ENCODE results near the gene FFAR4. TPM values are rescaled to one million over a fixed set of nuclear protein-coding genes. Genes with fewer than 3 reads are reported as not detected.

The FFAR4 gene
- total RNA-seq, 1 experiment from 2014 or later: not detected

DNA sequence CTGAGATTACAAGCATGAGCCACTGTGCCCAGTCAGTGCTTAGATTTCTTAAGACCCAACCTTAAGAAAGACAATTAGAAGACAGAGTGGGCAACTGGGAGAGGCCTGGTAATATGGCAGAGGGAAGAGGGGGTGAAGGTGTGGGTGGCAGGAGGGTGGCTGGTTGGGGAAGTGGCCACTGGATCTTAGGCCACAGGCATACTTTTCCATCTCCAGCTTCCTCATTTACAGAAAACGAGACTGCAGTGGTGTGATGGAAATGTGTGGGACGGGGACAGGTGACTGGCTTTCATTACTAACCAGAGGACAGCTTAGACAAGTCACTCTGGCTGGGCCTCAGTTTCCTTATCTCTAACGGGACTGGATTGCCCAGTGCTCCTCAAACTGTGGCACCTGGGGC is 1.0 kb upstream of the FFAR4 start:
- in situ Hi-C loops (cut with HindIII; ENCODE audit: low pct_unique_long_range_greater_than_20kb, low sequenced_read_pairs): no loop called here
- DNase-seq (ENCODE audit: low read depth, low spot score): no peak

GRCh38 chr10:93567277-93568104 is 1.0 kb downstream of the FFAR4 start:
- in situ Hi-C loops (cut with HindIII; ENCODE audit: low pct_unique_long_range_greater_than_20kb, low sequenced_read_pairs): no loop called here
- no peak for DNase-seq (ENCODE audit: low read depth, low spot score)

GRCh38 chr10:93568105-93568390 is 1.6 kb downstream of the FFAR4 start:
- in situ Hi-C loops (cut with HindIII; ENCODE audit: low pct_unique_long_range_greater_than_20kb, low sequenced_read_pairs): no loop called here
- DNase-seq (ENCODE audit: low read depth, low spot score): no peak

- in situ Hi-C loops (cut with HindIII; ENCODE audit: low pct_unique_long_range_greater_than_20kb, low sequenced_read_pairs): no loop called here
These were observed 3.9 kb downstream of the FFAR4 start for GRCh38 chr10:93570383-93570782.

GRCh38 chr10:93572606-93573005 is 6.1 kb downstream of the FFAR4 start:
- DNase-seq (ENCODE audit: low read depth, low spot score): no peak
- in situ Hi-C loops (cut with HindIII; ENCODE audit: low pct_unique_long_range_greater_than_20kb, low sequenced_read_pairs): no loop called here

More at GRCh38 chr10:93570383-93570782, 3.9 kb downstream of the FFAR4 start:
- no peak for DNase-seq (ENCODE audit: low read depth, low spot score)

DNA sequence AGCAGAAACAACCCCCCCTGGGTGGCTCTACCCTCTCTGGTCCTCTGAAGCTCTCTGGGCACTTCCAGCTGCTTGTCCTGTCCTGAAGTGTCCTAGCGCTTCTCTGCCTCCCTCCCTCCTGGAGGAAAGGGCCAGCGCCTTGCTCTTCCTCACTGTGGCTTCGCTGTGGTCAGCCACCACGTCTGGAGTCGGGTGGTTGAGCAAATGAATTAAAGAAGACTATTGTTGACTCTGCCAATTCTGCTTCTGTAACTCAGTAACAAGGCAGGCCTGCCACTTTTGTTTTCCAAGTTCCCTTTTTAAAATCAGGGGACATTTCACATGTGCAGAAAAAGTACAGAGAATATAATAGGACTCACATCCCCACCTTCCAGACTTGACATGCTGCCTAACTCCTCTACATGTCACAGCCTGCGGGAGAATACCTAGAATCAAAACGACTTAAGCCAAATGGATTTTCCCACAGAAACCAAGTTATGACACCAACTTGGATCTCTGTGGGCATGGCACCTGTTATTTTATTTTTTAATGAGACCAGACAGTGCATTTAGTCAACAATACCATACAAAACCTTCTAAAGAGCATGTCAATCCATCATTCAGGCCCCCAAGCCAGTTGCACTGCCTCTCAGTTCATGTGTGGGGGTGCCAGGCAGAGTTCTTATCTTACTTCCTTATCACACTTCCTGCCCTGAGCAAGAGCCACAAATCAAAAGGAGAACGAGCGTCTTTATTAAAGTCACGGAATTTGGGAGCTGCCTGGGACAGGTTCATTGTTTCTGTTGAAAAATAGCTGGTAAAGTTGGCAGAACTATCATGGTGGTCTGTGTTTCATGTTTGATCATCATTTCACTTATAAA is 6.8 kb downstream of the FFAR4 start:
- in situ Hi-C loops (cut with HindIII; ENCODE audit: low pct_unique_long_range_greater_than_20kb, low sequenced_read_pairs): no loop called here
- DNase-seq (ENCODE audit: low read depth, low spot score): no peak

DNA sequence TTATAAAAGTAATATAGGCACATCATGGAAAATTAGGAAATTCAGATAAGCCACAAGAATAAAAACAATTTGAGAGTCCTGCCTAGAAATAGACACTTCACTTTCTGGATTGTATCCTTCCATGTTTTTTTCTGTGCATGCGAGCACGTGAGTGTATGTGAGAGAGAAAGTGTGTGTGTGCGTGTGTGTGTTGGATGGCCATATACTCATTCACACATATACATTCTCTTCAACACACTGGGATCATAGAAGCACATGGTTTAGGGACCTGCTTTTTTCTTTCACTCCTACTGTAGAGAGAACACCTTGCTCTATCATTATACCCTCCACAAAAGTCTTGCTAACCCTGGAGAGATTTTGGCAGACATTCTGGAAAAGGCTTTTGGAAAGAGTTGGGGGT is 7.5 kb downstream of the FFAR4 start:
- DNase-seq (ENCODE audit: low read depth, low spot score): no peak
- in situ Hi-C loops (cut with HindIII; ENCODE audit: low pct_unique_long_range_greater_than_20kb, low sequenced_read_pairs): no loop called here

DNA sequence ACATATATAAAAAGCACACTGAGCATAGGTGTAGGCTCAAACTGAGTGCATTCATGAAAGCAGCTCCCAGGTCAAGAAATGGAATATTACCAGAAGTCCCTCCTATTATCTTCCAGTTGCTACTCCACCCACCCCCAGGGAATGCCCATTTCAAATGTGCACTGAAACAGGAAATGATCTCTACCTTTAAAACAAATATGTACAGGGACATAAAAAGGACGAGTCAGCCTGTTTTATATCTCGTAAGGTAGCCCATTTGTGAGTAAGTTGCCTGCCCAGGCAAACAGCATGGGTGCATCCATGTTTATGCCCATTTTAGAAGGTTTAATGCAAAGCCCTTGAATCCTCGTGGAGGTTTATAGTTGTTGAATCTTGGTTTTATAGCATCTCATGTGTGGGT is 10.4 kb downstream of the FFAR4 start:
- in situ Hi-C loops (cut with HindIII; ENCODE audit: low pct_unique_long_range_greater_than_20kb, low sequenced_read_pairs): no loop called here

DNA sequence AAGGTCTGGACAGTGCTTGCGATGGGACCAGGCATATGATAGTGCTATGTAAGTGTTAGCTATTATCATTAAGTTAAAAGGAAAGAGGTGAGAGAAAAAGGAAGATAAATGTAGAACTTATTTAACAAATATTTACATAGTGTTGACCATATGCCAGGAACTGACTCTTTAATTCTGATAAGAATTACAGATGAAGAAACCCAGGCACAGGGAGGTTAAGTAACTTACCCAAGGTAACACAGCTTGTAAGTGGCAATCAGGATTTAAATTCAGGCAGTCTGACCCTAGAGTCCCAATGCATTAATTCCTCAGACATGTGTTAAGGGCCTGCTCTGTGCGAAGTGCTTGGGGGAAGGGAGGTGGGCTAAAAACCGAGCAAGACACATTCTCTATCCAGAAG is 11.1 kb downstream of the FFAR4 start:
- in situ Hi-C loops (cut with HindIII; ENCODE audit: low pct_unique_long_range_greater_than_20kb, low sequenced_read_pairs): no loop called here

More for the DNA sequence above, 10.4 kb downstream of the FFAR4 start:
- no peak for DNase-seq (ENCODE audit: low read depth, low spot score)

DNA sequence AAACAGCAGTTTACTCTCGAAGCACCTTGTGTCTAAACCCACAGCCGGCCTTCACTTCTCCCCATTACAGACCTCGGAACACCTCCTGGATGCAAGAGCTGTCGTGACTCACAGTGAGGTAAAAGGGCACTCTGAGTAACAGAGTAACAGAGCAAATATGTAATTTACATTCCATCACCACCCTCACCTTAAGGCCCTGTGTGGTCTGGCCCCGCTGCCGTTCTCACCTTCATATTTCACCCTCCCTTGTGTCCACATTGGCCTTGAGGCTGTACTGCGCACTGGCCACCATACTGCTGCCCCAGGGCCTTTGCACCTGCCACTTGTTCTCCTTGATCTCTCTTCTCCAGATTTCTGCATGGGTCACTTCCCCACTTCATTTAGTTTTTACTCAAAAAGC is 12.6 kb downstream of the FFAR4 start:
- in situ Hi-C loops (cut with HindIII; ENCODE audit: low pct_unique_long_range_greater_than_20kb, low sequenced_read_pairs): no loop called here
- DNase-seq (ENCODE audit: low read depth, low spot score): no peak

More for the DNA sequence above, 11.1 kb downstream of the FFAR4 start:
- DNase-seq (ENCODE audit: low read depth, low spot score): no peak

GRCh38 chr10:93579985-93580711 is 13.7 kb downstream of the FFAR4 start:
- DNase-seq (ENCODE audit: low read depth, low spot score): no peak
- in situ Hi-C loops (cut with HindIII; ENCODE audit: low pct_unique_long_range_greater_than_20kb, low sequenced_read_pairs): no loop called here

GRCh38 chr10:93580828-93581227 is 14.4 kb downstream of the FFAR4 start:
- DNase-seq (ENCODE audit: low read depth, low spot score): no peak
- in situ Hi-C loops (cut with HindIII; ENCODE audit: low pct_unique_long_range_greater_than_20kb, low sequenced_read_pairs): no loop called here

DNA sequence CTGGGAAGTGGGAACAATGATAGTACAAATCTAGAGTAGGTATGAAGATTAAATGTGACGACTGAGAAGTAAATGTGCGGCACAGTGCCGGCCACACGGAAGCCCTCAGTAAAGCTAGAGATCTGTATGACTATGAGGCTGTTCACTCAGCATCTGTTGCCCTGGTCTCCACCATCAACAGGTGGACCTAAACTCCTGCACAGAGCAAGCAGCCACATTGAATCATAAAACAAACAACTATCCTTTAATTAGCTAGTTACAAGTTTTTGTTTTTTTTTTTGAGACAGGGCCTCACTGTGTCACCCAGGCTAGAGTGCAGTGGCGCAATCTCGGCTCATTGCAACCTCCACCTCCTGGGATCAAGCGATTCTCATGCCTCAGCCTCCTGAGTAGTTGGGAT is 18.0 kb downstream of the FFAR4 start:
- DNase-seq (ENCODE audit: low read depth, low spot score): no peak
- in situ Hi-C loops (cut with HindIII; ENCODE audit: low pct_unique_long_range_greater_than_20kb, low sequenced_read_pairs): no loop called here

DNA sequence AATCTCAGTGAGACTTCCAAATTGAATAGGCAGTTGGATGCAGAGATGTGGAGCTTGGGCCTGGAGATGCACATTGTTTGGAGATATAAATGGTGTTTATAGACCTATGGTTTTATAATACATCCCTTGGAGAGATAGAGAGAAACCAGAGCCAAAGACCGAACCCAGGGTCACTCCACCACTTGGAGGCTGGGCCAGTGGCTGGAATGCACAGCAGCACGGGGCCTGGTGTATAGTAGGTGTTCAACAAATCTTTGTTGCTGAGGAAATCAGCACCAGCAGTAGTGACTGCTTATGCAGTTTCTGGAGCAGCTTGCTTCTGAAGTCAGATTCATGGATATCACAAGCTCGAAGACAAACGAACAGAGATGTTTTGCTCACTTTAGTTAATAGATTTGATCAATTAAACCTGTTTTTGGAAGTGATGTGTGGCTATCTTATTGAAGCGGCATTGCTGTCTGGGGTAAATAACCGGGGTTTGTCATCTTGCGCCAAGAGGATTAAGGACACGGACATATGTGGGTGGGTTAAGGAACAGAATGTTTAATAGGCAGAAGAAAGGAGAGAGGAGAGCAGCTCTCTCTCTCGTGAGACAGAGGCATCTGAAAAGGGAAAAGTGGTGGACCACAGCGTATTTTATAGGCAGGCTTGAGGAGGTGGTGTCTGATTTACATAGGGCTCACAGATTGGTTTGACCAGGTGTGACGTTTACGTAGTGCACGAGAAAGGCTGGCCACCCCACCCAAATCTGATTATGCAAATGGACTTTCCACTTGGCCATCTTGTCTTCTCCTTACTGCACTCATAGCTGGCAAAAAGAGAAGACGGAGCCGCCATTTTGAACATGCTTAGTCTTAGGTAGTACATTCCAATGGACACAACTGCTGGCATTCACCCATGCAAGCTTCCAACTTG is 23.4 kb downstream of the FFAR4 start:
- in situ Hi-C loops (cut with HindIII; ENCODE audit: low pct_unique_long_range_greater_than_20kb, low sequenced_read_pairs): no loop called here

DNA sequence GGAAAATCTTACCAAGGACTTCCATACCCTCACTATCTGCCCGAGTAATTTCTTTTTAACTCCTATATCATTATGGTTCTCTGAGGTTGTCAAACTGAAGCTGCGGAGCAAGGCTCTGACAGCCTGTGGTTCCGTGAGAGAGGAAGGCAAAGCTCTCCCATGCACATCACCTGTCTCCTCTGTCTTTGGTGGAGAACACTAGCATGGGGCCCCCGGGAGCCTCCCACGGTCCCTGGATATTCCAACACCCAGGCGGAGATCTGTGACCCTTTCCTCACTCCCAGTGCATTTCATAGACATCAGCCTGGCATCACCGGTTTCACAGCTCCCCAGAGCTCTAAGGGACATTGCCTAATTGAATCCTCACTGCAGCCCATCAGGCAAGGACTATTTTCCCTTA is 24.2 kb downstream of the FFAR4 start:
- in situ Hi-C loops (cut with HindIII; ENCODE audit: low pct_unique_long_range_greater_than_20kb, low sequenced_read_pairs): no loop called here
- DNase-seq (ENCODE audit: low read depth, low spot score): no peak

More for the DNA sequence above, 23.4 kb downstream of the FFAR4 start:
- no peak for DNase-seq (ENCODE audit: low read depth, low spot score)

DNA sequence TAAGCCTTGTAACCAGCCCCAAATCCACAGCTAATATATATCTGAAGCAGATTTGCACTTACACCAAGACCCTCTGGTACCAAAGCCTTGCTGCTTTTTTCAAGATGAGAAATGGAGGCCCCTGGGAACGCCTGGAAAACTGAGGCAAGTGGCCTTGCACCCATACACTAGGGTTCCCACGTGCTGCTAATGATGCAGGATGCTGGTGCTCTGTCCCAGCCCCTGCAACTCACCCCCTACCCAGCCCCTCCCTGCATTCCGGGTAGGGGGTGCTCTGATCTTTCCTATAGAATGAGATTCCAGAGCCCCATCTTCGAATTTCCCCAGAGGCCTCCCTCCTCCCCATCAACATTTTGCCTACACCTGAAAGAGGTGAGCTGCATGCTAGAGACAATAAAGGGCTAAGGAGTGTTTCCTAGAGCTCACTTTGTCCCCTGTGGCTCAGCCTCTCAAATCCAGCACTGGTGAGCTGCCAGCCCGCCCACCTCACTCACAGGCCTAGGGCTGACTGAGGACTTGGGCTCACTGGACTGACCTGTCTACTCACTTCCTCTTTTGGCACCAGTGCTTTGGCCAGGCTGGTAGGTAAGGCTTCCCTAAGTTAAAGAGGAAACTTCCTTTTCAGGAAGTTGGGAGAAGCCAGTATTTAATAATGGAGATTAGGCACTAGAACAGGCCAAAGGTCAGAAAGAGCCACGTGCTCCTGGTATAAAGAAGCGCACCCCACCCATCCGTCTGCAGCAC is 24.8 kb downstream of the FFAR4 start:
- in situ Hi-C loops (cut with HindIII; ENCODE audit: low pct_unique_long_range_greater_than_20kb, low sequenced_read_pairs): no loop called here
- no peak for DNase-seq (ENCODE audit: low read depth, low spot score)

- no peak for DNase-seq (ENCODE audit: low read depth, low spot score)
- in situ Hi-C loops (cut with HindIII; ENCODE audit: low pct_unique_long_range_greater_than_20kb, low sequenced_read_pairs): no loop called here
These were observed 26.8 kb downstream of the FFAR4 start for GRCh38 chr10:93593254-93593653.

Measured in SK-MEL-5 (cell line).